ENCODE data around the gene NUMBL. TPM values are rescaled to one million over a fixed set of nuclear protein-coding genes. Genes with fewer than 3 reads are reported as not detected.

The NUMBL gene
- total RNA-seq, 4 donors from 2014 or later, result 18.8 to 90.5 (median 44.3) TPM

- Histone ChIP-seq H3K36me3 (no peaks in the 10 kb centered on the region), H3K4me1 (no peaks in the 10 kb centered on the region), H3K27ac (no peak overlapping the region), H3K9me3 (no peaks in the 10 kb centered on the region), H3K4me3 (no peak overlapping the region), H3K27me3 (no peaks in the 10 kb centered on the region)
- DNase-seq, result no peak
- intact Hi-C loops (cut with DNase I; ENCODE audit: low total_unique reads), result no loop called here
- no peak for TF ChIP-seq POLR2A (IDR thresholded peaks at IDR 0.05)
- TF ChIP-seq, protein P1, sequence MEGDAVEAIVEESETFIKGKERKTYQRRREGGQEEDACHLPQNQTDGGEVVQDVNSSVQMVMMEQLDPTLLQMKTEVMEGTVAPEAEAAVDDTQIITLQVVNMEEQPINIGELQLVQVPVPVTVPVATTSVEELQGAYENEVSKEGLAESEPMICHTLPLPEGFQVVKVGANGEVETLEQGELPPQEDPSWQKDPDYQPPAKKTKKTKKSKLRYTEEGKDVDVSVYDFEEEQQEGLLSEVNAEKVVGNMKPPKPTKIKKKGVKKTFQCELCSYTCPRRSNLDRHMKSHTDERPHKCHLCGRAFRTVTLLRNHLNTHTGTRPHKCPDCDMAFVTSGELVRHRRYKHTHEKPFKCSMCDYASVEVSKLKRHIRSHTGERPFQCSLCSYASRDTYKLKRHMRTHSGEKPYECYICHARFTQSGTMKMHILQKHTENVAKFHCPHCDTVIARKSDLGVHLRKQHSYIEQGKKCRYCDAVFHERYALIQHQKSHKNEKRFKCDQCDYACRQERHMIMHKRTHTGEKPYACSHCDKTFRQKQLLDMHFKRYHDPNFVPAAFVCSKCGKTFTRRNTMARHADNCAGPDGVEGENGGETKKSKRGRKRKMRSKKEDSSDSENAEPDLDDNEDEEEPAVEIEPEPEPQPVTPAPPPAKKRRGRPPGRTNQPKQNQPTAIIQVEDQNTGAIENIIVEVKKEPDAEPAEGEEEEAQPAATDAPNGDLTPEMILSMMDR (IDR thresholded peaks at IDR 0.05), result no peak
Measured at GRCh38 chr19:40705950-40706619, 15.6 kb upstream of the NUMBL start.

GRCh38 chr19:40705362-40705651, 14.9 kb upstream of the NUMBL start:
- TF ChIP-seq, protein P1 (IDR thresholded peaks at IDR 0.05), result no peak
- TF ChIP-seq POLR2A (IDR thresholded peaks at IDR 0.05), result no peak
- no peak overlapping the region for H3K4me3 ChIP-seq
- no peaks in the 10 kb centered on the region for H3K27me3 ChIP-seq
- intact Hi-C loops (cut with DNase I; ENCODE audit: low total_unique reads), result no loop called here
- no peaks in the 10 kb centered on the region for H3K36me3 ChIP-seq
- DNase-seq, result peak in 1 of 2 donors; percentile 46
- H3K9me3 ChIP-seq, result no peaks in the 10 kb centered on the region
- no peaks in the 10 kb centered on the region for H3K4me1 ChIP-seq
- no peak overlapping the region for H3K27ac ChIP-seq

- Histone ChIP-seq H3K27me3 (no peaks in the 10 kb centered on the region), H3K4me1 (no peaks in the 10 kb centered on the region), H3K4me3 (no peak overlapping the region), H3K36me3 (no peaks in the 10 kb centered on the region), H3K27ac (no peak overlapping the region), H3K9me3 (no peaks in the 10 kb centered on the region)
- no peak for DNase-seq
- intact Hi-C loops (cut with DNase I; ENCODE audit: low total_unique reads), result no loop called here
- no peak for TF ChIP-seq POLR2A (IDR thresholded peaks at IDR 0.05)
- TF ChIP-seq, protein P1 (IDR thresholded peaks at IDR 0.05), result no peak
Measured at GRCh38 chr19:40704491-40705361, 14.3 kb upstream of the NUMBL start.

- H3K9me3 ChIP-seq, result no peaks in the 10 kb centered on the region
- peak overlapping the region in 1 of 2 donors; percentile 43 for H3K27ac ChIP-seq
- no peaks in the 10 kb centered on the region for H3K4me1 ChIP-seq
- intact Hi-C loops (cut with DNase I; ENCODE audit: low total_unique reads), result no loop called here
- no peak for DNase-seq
- no peak overlapping the region for H3K4me3 ChIP-seq
- no peaks in the 10 kb centered on the region for H3K36me3 ChIP-seq
- no peak for TF ChIP-seq POLR2A (IDR thresholded peaks at IDR 0.05)
- TF ChIP-seq, protein P1 (IDR thresholded peaks at IDR 0.05), result no peak
- H3K27me3 ChIP-seq, result no peaks in the 10 kb centered on the region
Measured at GRCh38 chr19:40703029-40703755, 12.7 kb upstream of the NUMBL start.
